ENCODE data around the gene C2CD5. TPM values are rescaled to one million over a fixed set of nuclear protein-coding genes. Genes with fewer than 3 reads are reported as not detected.

C2CD5 gene
- total RNA-seq, 1 experiment from 2014 or later, result 14.0 TPM

- no peak for DNase-seq (ENCODE audit: low read depth)
These were observed 129.6 kb downstream of the C2CD5 start for GRCh38 chr12:22414742-22415141.

- no peak for DNase-seq (ENCODE audit: low read depth)
These were observed 130.8 kb downstream of the C2CD5 start for GRCh38 chr12:22413592-22413991.

GRCh38 chr12:22412581-22412980 is 131.8 kb downstream of the C2CD5 start:
- no peak for DNase-seq (ENCODE audit: low read depth)

- no peak for DNase-seq (ENCODE audit: low read depth)
These were observed 133.9 kb downstream of the C2CD5 start for GRCh38 chr12:22410486-22410885.

GRCh38 chr12:22409377-22410164 is 134.8 kb downstream of the C2CD5 start:
- DNase-seq (ENCODE audit: low read depth), result no peak

- no peak for DNase-seq (ENCODE audit: low read depth)
These were observed 135.5 kb downstream of the C2CD5 start for GRCh38 chr12:22408610-22409376.

DNA sequence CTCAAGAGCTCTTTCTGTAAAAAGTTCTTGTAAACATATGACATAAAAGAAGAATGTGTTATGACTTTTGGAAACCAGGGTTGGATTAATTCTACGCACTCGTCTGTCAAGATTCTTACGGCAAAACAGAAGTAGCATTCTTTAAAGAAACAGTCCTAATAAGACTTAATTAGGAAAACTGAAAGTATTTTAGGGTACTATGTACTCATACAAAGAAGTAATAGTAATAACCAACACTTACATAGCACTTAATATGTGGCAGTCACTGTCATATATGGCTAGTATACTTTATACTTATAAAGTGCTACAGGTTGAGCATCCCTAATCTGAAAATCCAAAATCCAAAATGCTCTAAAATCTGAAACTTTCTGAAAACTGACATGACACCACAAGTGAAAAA is 136.9 kb downstream of the C2CD5 start:
- DNase-seq (ENCODE audit: low read depth), result no peak

- no peak for DNase-seq (ENCODE audit: low read depth)
These were observed 137.7 kb downstream of the C2CD5 start for GRCh38 chr12:22406627-22407026.

DNA sequence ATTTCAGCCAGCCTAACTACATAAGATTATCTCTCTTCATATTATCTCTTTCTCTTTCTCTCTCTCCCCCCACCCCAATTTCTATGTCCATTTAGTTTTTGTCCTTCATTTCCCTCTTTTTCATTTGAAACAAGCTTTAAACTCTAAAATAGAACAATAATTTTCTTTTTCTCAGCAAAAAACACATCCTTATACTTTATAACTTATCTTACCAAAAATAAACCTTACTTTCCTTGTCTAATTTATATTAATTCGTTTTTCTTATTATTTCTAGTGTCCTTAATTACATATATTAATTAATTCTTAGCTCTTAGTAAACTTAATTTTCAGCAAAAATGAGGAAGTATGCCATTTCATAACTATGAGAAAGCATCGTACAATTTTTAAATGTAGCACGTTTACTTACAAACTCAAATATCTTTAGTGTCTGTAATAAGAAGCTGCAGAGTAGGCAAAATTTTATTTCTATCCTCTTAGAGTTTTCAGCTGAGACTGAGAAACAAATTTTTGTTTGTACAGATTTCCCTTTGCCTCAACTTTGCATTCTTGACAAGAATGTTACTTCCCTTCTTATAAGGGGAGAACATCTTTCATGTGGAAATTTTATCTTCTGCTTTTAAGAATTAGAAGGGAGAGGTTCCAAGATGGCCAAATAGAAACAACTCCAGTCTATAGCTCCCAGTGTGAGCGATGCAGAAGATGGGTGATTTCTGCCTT is 144.7 kb downstream of the C2CD5 start:
- no peak for DNase-seq (ENCODE audit: low read depth)

Other genes with a start within 250 kb of the C2CD5 start
- gene ST8SIA1, start 209.8 kb downstream of the C2CD5 start, total RNA-seq (2014; rRNA removed; shearing (Covaris generic)), result not detected in 2 replicates
- 37.8 and 38.5 TPM in 2 replicates for gene ETNK1, start 80.6 kb upstream of the C2CD5 start, total RNA-seq (2014; rRNA removed; shearing (Covaris generic))

Data from Daoy (cell line).